BE2C (cell line): ENCODE data around the gene GPR32.
"Not testable (repeated sequence)": the region's sequence is repeated elsewhere in the genome, so short reads cannot be mapped to it uniquely, and the experiment has no call there.

Experiments used
- DNase-seq: peaks from one replicate; pipeline ENCODE4 v3.0.0-alpha.2; 2020
- H3K27me3 ChIP-seq: fragments of 250-450 bp; sonication (Bioruptor Pico); 2 replicates; pipeline ENCODE4 v1.5.1; 2020; ENCODE audit warnings: mild to moderate bottlenecking
- H3K36me3 ChIP-seq: fragments of 250-450 bp; sonication (Bioruptor Pico); 2 replicates; pipeline ENCODE4 v1.5.1; 2020; ENCODE audit warnings: mild to moderate bottlenecking
- H3K4me1 ChIP-seq: fragments of 250-450 bp; sonication (Bioruptor Pico); 2 replicates; pipeline ENCODE4 v1.5.1; 2020
- H3K4me3 ChIP-seq: 2 replicates; pipeline ENCODE4 v1.5.1; 2011; ENCODE audit warnings: low read depth, low read length
- H3K9me3 ChIP-seq: fragments of 250-450 bp; sonication (Bioruptor Pico); 2 replicates; pipeline ENCODE4 v1.5.1; 2020
- CTCF ChIP-seq: IDR thresholded peaks from 2 replicates; pipeline ENCODE4 v1.5.1; 2012; ENCODE audit warnings: mild to moderate bottlenecking, low read depth, low read length

Gene GPR32

GRCh38 chr19:50779504-50780457, 9.5 kb downstream of the GPR32 start:
- Histone ChIP-seq H3K4me3 (no peak overlapping the region), H3K9me3 (no peaks in the 10 kb centered on the region; the same call in 1 of the 2 replicates), H3K36me3 (no peaks in the 10 kb centered on the region), H3K4me1 (no peaks in the 10 kb centered on the region), H3K27me3 (peaks cover 67% of the 10 kb centered on the region)
- DNase-seq, result no peak
- no peak for TF ChIP-seq CTCF

- DNase-seq, result no peak
- peaks cover 56% of the 10 kb centered on the region for H3K27me3 ChIP-seq
- H3K36me3 ChIP-seq, result no peaks in the 10 kb centered on the region
- no peaks in the 10 kb centered on the region for H3K4me1 ChIP-seq
- H3K4me3 ChIP-seq, result no peak overlapping the region
- H3K9me3 ChIP-seq, result no peaks in the 10 kb centered on the region; the same call in 1 of the 2 replicates
- no peak for TF ChIP-seq CTCF
Observed at GRCh38 chr19:50780753-50781435, 10.6 kb downstream of the GPR32 start.

GRCh38 chr19:50783848-50784152, 13.5 kb downstream of the GPR32 start:
- not testable (repeated sequence) for H3K36me3 ChIP-seq, H3K4me1 ChIP-seq, DNase-seq, H3K9me3 ChIP-seq, H3K4me3 ChIP-seq
- peaks cover 33% of the 10 kb centered on the region for H3K27me3 ChIP-seq

GRCh38 chr19:50784710-50785109, 14.4 kb downstream of the GPR32 start:
- H3K27me3 ChIP-seq, result peaks cover 24% of the 10 kb centered on the region
- no peaks in the 10 kb centered on the region for H3K36me3 ChIP-seq
- no peak for TF ChIP-seq CTCF
- H3K4me1 ChIP-seq, result no peaks in the 10 kb centered on the region
- no peak overlapping the region for H3K4me3 ChIP-seq
- H3K9me3 ChIP-seq, result no peaks in the 10 kb centered on the region
- DNase-seq, result no peak

- Histone ChIP-seq H3K27me3 (peaks cover 17% of the 10 kb centered on the region), H3K4me3 (no peak overlapping the region), H3K4me1 (no peaks in the 10 kb centered on the region), H3K36me3 (no peaks in the 10 kb centered on the region), H3K9me3 (no peaks in the 10 kb centered on the region)
- TF ChIP-seq CTCF, result no peak
- no peak for DNase-seq
Observed at GRCh38 chr19:50785329-50785728, 15.1 kb downstream of the GPR32 start.

- no peak for TF ChIP-seq CTCF
- no peak for DNase-seq
- H3K27me3 ChIP-seq, result no peaks in the 10 kb centered on the region
Observed at GRCh38 chr19:50790396-50790795, 20.1 kb downstream of the GPR32 start, which contains the start of gene ACP4. ACP4 (plus strand) TSS chr19:50790415; CDS start chr19:50790415, 0 bp downstream.

More at GRCh38 chr19:50790396-50790795, 20.1 kb downstream of the GPR32 start, which contains the start of gene ACP4:
- peaks cover 7% of the 10 kb centered on the region for H3K4me1 ChIP-seq
- peaks cover 1% of the 10 kb centered on the region; the same call in 1 of the 2 replicates for H3K36me3 ChIP-seq
- no peak within 1 kb of the TSS for H3K4me3 ChIP-seq
- H3K9me3 ChIP-seq, result no peaks in the 10 kb centered on the region
